ENCODE results near the gene NFYC.

DNA sequence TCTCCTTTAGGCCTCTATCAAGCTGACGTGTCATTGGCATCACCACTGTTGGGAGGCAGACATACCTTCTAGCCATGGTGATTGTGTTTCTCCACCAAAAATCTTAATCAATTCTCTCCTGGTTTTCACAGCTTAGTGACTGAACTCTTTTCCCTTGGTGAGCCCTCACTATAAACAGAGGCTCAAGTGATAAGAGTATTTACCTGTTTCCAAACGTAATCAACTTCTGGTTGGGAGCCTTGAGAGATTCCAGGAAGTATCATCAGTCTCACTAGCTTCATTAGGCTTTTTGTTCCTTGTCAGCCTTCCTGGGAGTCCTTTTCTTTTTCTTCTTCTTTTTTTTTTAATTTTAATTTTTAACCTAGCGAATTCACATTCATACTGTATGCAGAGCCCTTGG is 58.3 kb downstream of the NFYC start:
- TF ChIP-seq POLR2A (IDR thresholded peaks at IDR 0.05) = no peak
- TF ChIP-seq, protein P1, sequence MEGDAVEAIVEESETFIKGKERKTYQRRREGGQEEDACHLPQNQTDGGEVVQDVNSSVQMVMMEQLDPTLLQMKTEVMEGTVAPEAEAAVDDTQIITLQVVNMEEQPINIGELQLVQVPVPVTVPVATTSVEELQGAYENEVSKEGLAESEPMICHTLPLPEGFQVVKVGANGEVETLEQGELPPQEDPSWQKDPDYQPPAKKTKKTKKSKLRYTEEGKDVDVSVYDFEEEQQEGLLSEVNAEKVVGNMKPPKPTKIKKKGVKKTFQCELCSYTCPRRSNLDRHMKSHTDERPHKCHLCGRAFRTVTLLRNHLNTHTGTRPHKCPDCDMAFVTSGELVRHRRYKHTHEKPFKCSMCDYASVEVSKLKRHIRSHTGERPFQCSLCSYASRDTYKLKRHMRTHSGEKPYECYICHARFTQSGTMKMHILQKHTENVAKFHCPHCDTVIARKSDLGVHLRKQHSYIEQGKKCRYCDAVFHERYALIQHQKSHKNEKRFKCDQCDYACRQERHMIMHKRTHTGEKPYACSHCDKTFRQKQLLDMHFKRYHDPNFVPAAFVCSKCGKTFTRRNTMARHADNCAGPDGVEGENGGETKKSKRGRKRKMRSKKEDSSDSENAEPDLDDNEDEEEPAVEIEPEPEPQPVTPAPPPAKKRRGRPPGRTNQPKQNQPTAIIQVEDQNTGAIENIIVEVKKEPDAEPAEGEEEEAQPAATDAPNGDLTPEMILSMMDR (IDR thresholded peaks at IDR 0.05) = no peak

Data from uterus (tissue), 2 donors.